Muscle of leg (tissue), 11 donors: ENCODE measurements around the gene ABHD16A. TPM values are rescaled to one million over a fixed set of nuclear protein-coding genes. Genes with fewer than 3 reads are reported as not detected.

Source experiments
- DNase-seq: peaks from one replicate; pipeline ENCODE4 v3.0.0; 2013
- H3K27ac ChIP-seq: one replicate; pipeline ENCODE4 v1.5.1; 2013; ENCODE audit warnings: mild to moderate bottlenecking, low read length, control low read depth
- H3K27me3 ChIP-seq: one replicate; pipeline ENCODE4 v1.6.1; 2013; ENCODE audit warnings: low read length; ENCODE audit not compliant: control insufficient read depth, insufficient read depth
- H3K36me3 ChIP-seq: one replicate; pipeline ENCODE4 v1.6.1; 2013; ENCODE audit warnings: low read length; ENCODE audit not compliant: control insufficient read depth, insufficient read depth
- H3K4me1 ChIP-seq: one replicate; pipeline ENCODE4 v1.6.1; 2013; ENCODE audit warnings: low read length; ENCODE audit not compliant: control insufficient read depth, insufficient read depth
- H3K4me3 ChIP-seq: one replicate; pipeline ENCODE4 v1.5.1; 2013; ENCODE audit warnings: low read length, control low read depth
- H3K9me3 ChIP-seq: replicated peaks from 2 replicates; pipeline ENCODE4 v1.6.1; 2013; ENCODE audit warnings: low read depth, low read length; ENCODE audit not compliant: control insufficient read depth
- WGBS: methylation state at CpG from one replicate; pipeline ENCODE4 v1.1.5; 2013; ENCODE audit warnings: missing lambda C conversion rate; ENCODE audit not compliant: insufficient coverage; 5-methylcytosine and 5-hydroxymethylcytosine counted together
- polyA plus RNA-seq, 8 donors: library from polyadenylated mRNA; unstranded; fragments of 120-200 nt; gene quantifications; one replicate each; pipeline versions ENCODE4 v1.2.1 to v1.2.3, GENCODE V29; 2013; ENCODE audit warnings: inconsistent platforms in 1 of 8, low replicate concordance in 1 of 8; ENCODE audit not compliant: insufficient read length in 8 of 8, insufficient read depth in 1 of 8
- total RNA-seq: library from RNA; stranded (reverse); fragments of 120-200 nt; gene quantifications from one replicate; pipeline ENCODE4 v1.2.4, GENCODE V29; 2013

The ABHD16A gene
- total and polyA plus RNA-seq, 9 donors: 42.0 to 55.8 (median 45.4) TPM

DNA sequence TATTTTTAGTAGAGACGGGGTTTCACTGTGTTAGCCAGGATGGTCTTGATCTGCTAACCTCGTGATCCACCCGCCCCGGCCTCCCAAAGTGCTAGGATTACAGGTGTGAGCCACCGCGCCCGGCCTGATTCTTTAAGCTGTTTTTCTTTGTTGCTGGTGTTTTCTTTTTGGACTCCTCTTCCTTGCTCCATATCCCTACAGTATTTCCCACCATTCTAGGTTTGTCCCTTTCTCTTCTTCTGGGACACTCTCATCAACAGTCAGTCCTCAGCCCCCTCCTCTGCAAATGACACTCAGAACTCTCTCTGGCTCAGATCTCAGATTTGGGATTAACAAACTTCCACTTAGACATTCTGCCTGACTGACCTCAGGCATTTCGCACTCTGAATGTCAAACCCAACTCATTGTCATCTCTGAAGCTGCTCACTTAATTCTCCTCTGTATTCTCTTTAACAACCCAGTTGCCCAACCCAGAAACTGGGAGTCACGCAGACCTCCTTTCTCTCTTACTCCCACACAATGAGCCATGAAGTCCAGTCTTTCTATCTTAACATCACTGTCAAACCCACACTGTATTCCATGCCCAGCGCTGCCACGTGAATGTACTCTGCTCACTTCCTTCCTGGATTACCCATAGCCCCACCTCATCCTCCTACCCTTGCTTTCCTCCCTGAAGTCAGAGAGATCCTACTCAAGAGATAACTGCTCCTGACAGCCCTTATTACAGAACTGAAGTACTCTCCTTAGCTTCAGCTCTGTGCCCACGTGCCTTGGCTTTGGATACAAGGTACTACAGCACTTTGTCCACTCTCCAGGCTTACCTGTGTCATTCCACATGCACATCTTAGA lies 22.6 kb upstream of the ABHD16A start:
- Histone ChIP-seq H3K27me3 (no peaks in the 10 kb centered on the region), H3K27ac (no peak overlapping the region), H3K9me3 (no peaks in the 10 kb centered on the region), H3K4me1 (peaks cover 27% of the 10 kb centered on the region), H3K36me3 (peaks cover 50% of the 10 kb centered on the region), H3K4me3 (no peak overlapping the region)
- 94% methylated on average over 8 of the region's 12 CpGs for WGBS
- no peak for DNase-seq

DNA sequence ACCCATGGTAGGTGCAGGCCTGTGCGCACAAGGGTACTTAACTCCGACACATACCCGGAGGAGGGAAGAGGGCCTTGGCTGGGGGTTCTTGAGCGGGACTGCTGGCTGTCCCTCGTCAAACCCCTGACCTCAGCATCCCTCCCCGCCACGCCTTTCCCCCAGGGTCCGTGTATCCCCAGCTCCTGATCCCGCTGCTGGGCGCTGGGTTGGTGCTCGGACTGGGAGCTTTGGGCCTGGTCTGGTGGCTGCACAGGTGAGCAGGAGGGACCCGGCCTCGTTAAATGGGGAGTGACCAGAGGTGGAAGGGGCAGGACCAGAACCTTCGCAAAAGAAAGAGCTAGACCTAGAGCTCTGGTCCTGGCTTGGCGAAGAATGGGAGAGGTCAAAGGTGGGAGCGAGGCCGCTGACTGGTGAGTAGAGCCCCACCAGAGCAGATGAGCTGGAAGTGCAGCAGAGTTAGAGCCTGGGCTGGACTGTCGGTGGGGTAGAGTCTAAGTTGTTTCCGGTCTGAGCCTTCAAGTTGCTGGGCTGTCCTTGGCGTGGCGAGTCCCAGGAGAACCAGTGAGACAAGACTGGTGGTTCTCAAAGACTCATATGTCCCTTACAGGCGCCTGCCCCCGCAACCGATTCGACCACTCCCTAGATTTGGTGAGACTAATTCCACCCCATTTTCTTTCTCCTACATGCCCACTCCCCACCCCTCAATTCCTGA lies 21.0 kb upstream of the ABHD16A start:
- WGBS: 85% methylated on average over 23 of the region's 25 CpGs
- H3K4me1 ChIP-seq: peaks cover 20% of the 10 kb centered on the region
- peaks cover 45% of the 10 kb centered on the region for H3K36me3 ChIP-seq
- no peak for DNase-seq
- H3K27ac ChIP-seq: no peak overlapping the region
- H3K9me3 ChIP-seq: no peaks in the 10 kb centered on the region
- no peaks in the 10 kb centered on the region for H3K27me3 ChIP-seq
- H3K4me3 ChIP-seq: no peak overlapping the region

GRCh38 chr6:31723245-31723979 lies 20.3 kb upstream of the ABHD16A start, which contains the start of gene MPIG6B:
TSS of gene MPIG6B (plus strand) at chr6:31723373. CDS start at chr6:31723384, 11 bp downstream.
- H3K27me3 ChIP-seq: no peaks in the 10 kb centered on the region
- H3K9me3 ChIP-seq: no peaks in the 10 kb centered on the region
- WGBS: 70% methylated on average over 31 of the region's 46 CpGs
- no peak within 1 kb of the TSS for H3K4me3 ChIP-seq
- H3K36me3 ChIP-seq: peaks cover 41% of the 10 kb centered on the region
- DNase-seq: no peak
- peaks cover 13% of the 10 kb centered on the region for H3K4me1 ChIP-seq
- H3K27ac ChIP-seq: no peak within 1 kb of the TSS

- Histone ChIP-seq H3K9me3 (no peaks in the 10 kb centered on the region), H3K27me3 (no peaks in the 10 kb centered on the region), H3K36me3 (peaks cover 30% of the 10 kb centered on the region), H3K4me3 (no peak overlapping the region), H3K4me1 (peaks cover 1% of the 10 kb centered on the region), H3K27ac (no peak overlapping the region)
- no peak for DNase-seq
- WGBS: 95% methylated on average over 3 of the region's 3 CpGs
Measured at GRCh38 chr6:31722173-31722572, 19.0 kb upstream of the ABHD16A start.

DNA sequence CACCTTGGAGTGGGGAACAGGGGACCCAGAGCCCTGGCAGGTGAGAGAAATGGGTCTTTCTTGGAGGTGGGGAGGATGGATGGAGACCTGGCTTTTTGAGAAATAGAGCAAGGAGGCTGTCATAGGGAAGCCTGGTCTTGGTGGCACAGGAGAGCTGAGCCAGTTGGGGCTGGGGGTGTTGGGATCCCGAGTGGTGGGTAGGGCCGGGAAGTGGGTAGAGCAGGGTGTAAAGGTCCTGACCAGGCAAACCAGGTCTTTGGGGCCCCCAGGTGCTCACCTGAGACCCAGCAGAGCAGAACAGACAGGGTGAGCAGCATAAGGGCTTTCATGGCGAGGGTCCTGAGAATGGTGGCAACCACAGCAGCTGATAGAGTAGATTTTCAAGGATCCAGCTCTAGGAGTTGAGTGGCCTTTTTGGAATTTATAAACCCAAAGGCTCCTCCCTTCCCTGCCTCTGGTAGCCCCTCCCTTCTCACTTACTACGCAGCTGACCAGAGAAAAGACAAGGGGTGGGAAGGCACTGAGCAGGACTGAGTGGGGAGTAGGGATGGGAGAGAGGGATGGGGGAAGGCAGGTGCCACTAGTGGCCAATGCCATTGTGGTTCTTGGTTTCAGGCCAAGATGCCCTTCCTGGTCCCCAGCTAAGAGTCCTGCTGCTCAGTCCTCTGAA lies 18.4 kb upstream of the ABHD16A start, which contains the start of gene LY6G6C:
Gene LY6G6C (minus strand): TSS at position 396 of the 670 bp plus-strand sequence. CDS start 67 bp downstream, at position 329.
- WGBS: 100% methylated on average over 2 of the region's 4 CpGs
- Histone ChIP-seq H3K4me1 (no peaks in the 10 kb centered on the region), H3K27me3 (no peaks in the 10 kb centered on the region), H3K9me3 (no peaks in the 10 kb centered on the region), H3K27ac (no peak within 1 kb of the TSS), H3K4me3 (no peak within 1 kb of the TSS), H3K36me3 (peaks cover 24% of the 10 kb centered on the region)
- DNase-seq: no peak

- H3K4me3 ChIP-seq: no peak overlapping the region
- H3K9me3 ChIP-seq: no peaks in the 10 kb centered on the region
- no peak overlapping the region for H3K27ac ChIP-seq
- DNase-seq: no peak
- H3K36me3 ChIP-seq: peaks cover 12% of the 10 kb centered on the region
- H3K4me1 ChIP-seq: peaks cover 4% of the 10 kb centered on the region
- H3K27me3 ChIP-seq: no peaks in the 10 kb centered on the region
- WGBS: 100% methylated on average over 1 of the region's 5 CpGs
Measured at GRCh38 chr6:31720196-31720770, 17.2 kb upstream of the ABHD16A start.

DNA sequence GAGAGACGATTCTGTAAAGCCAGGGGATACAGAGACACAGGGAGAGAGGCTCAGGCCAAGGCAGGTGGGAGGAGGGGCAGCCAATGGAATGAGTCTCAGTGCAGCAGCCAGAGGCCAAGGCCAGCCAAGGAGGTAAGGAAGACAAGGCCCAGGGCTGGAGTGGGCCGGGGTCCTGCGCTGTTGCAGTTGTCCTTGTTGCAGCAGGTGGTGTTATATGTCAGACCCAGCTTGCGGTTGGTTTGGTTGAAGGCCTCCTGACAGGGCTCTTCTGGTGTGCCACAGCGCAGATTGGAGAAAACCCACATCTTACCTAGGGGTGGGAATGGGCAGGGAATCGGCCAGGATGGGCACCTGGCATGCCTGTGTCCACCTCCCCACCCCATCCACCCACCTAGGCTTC lies 15.9 kb upstream of the ABHD16A start:
- Histone ChIP-seq H3K36me3 (peaks cover 2% of the 10 kb centered on the region), H3K4me3 (no peak overlapping the region), H3K27ac (no peak overlapping the region), H3K27me3 (no peaks in the 10 kb centered on the region), H3K9me3 (no peaks in the 10 kb centered on the region), H3K4me1 (peaks cover 14% of the 10 kb centered on the region)
- 80% methylated on average over 4 of the region's 6 CpGs for WGBS
- no peak for DNase-seq

GRCh38 chr6:31718265-31718664 lies 15.1 kb upstream of the ABHD16A start:
- H3K9me3 ChIP-seq: no peaks in the 10 kb centered on the region
- H3K4me1 ChIP-seq: peaks cover 18% of the 10 kb centered on the region
- no CpG with 5 or more reads among the region's 1 CpG for WGBS
- H3K27ac ChIP-seq: no peak overlapping the region
- H3K27me3 ChIP-seq: no peaks in the 10 kb centered on the region
- H3K36me3 ChIP-seq: no peaks in the 10 kb centered on the region
- DNase-seq: no peak
- no peak overlapping the region for H3K4me3 ChIP-seq

DNA sequence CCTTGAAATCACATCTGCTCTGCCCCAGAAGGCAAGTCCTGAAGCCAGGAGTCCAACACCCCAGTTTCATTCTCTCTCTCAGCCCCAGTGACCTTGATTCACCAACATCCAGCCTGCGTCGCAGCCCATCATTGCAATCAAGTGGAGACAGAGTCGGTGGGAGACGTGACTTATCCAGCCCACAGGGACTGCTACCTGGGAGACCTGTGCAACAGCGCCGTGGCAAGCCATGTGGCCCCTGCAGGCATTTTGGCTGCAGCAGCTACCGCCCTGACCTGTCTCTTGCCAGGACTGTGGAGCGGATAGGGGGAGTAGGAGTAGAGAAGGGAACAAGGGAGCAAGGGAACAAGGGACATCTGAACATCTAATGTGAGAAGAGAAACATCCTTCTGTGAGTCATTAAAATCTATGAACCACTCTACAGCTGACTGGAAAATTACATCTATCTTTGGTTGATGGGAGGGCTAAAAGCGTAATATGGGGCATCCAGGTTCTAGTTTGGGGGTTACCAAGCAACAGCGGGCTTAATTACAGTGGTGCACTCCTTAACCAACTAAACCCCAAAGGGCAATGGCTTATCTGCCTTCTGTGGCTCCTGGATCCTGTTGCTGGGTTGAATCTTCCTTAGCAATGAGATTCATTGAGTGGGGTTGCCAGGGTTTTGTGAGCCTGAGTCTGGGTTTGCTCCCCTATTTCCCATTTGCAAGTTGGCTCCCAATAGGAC lies 14.5 kb upstream of the ABHD16A start:
- Histone ChIP-seq H3K9me3 (no peaks in the 10 kb centered on the region), H3K36me3 (no peaks in the 10 kb centered on the region), H3K4me3 (no peak overlapping the region), H3K4me1 (peaks cover 18% of the 10 kb centered on the region), H3K27ac (no peak overlapping the region), H3K27me3 (no peaks in the 10 kb centered on the region)
- no peak for DNase-seq
- WGBS: 52% methylated on average over 4 of the region's 10 CpGs
